HEK293 (cell line): ENCODE measurements around the gene POLH.

Experiments used
- ATF2 ChIP-seq: fragments of 450-650 bp; formaldehyde crosslinking; IDR thresholded peaks from 2 replicates; pipeline ENCODE4 v1.5.1; 2016; ENCODE audit warnings: missing biosample characterization, missing genetic modification characterization, low read depth
- BCL6B ChIP-seq: fragments of 450-650 bp; formaldehyde crosslinking; IDR thresholded peaks from 2 replicates; pipeline ENCODE4 v1.5.1; 2017; ENCODE audit warnings: missing biosample characterization, missing genetic modification characterization
- GLI2 ChIP-seq: fragments of 450-650 bp; formaldehyde crosslinking; IDR thresholded peaks from 2 replicates; pipeline ENCODE4; 2017; ENCODE audit warnings: missing biosample characterization, missing genetic modification characterization, low read depth, borderline replicate concordance
- KLF1 ChIP-seq: fragments of 450-650 bp; formaldehyde crosslinking; IDR thresholded peaks from 2 replicates; pipeline ENCODE4 v1.5.1; 2016; ENCODE audit warnings: missing biosample characterization, missing genetic modification characterization
- KLF10 ChIP-seq: fragments of 450-650 bp; IDR thresholded peaks from 2 replicates; pipeline ENCODE4 v1.5.1; 2018; ENCODE audit warnings: missing biosample characterization, mild to moderate bottlenecking, missing genetic modification characterization
- KLF17 ChIP-seq: fragments of 450-650 bp; formaldehyde crosslinking; IDR thresholded peaks from 2 replicates; pipeline ENCODE4 v1.5.1; 2016; ENCODE audit warnings: missing biosample characterization, missing genetic modification characterization
- SCRT1 ChIP-seq: fragments of 450-650 bp; formaldehyde crosslinking; IDR thresholded peaks from 2 replicates; pipeline ENCODE4 v1.5.1; 2016; ENCODE audit warnings: missing biosample characterization, missing genetic modification characterization, borderline replicate concordance
- SETDB1 ChIP-seq: IDR thresholded peaks from one replicate; pipeline ENCODE4 v1.6.1; 2017; ENCODE audit warnings: mild to moderate bottlenecking, low read length, moderate library complexity, mixed read lengths; ENCODE audit not compliant: insufficient read length
- YY2 ChIP-seq: fragments of 450-650 bp; formaldehyde crosslinking; IDR thresholded peaks from 2 replicates; pipeline ENCODE4 v1.5.1; 2016; ENCODE audit warnings: missing biosample characterization, missing genetic modification characterization
- ZBTB11 ChIP-seq: fragments of 450-650 bp; formaldehyde crosslinking; conservative IDR thresholded peaks from 2 replicates; pipeline ENCODE4 v1.5.1; 2016; ENCODE audit warnings: low read depth, missing biosample characterization, missing genetic modification characterization
- ZBTB44 ChIP-seq: fragments of 450-650 bp; IDR thresholded peaks from 2 replicates; pipeline ENCODE4 v1.5.1; 2018; ENCODE audit warnings: missing biosample characterization, mild to moderate bottlenecking, missing genetic modification characterization
- ZNF114 ChIP-seq: fragments of 450-650 bp; formaldehyde crosslinking; IDR thresholded peaks from 2 replicates; pipeline ENCODE4 v1.5.0; 2017; ENCODE audit warnings: missing biosample characterization, missing genetic modification characterization
- ZNF140 ChIP-seq: fragments of 450-650 bp; formaldehyde crosslinking; IDR thresholded peaks from 2 replicates; pipeline ENCODE4 v1.5.1; 2016; ENCODE audit warnings: missing biosample characterization, missing genetic modification characterization
- ZNF223 ChIP-seq: fragments of 450-650 bp; formaldehyde crosslinking; IDR thresholded peaks from 2 replicates; pipeline ENCODE4 v1.5.1; 2016; ENCODE audit warnings: missing biosample characterization, missing genetic modification characterization
- ZNF394 ChIP-seq: fragments of 450-650 bp; formaldehyde crosslinking; IDR thresholded peaks from 2 replicates; pipeline ENCODE4 v1.5.1; 2016; ENCODE audit warnings: missing biosample characterization, missing genetic modification characterization, mild to moderate bottlenecking, moderate library complexity, borderline replicate concordance
- ZNF404 ChIP-seq: fragments of 450-650 bp; formaldehyde crosslinking; IDR thresholded peaks from 2 replicates; pipeline ENCODE4 v1.5.1; 2017; ENCODE audit warnings: missing biosample characterization, missing genetic modification characterization
- ZNF423 ChIP-seq: fragments of 450-650 bp; formaldehyde crosslinking; IDR thresholded peaks from 2 replicates; pipeline ENCODE4 v1.5.1; 2016; ENCODE audit warnings: missing biosample characterization, missing genetic modification characterization
- ZNF510 ChIP-seq: fragments of 450-650 bp; formaldehyde crosslinking; IDR thresholded peaks from 2 replicates; pipeline ENCODE4 v1.5.1; 2018; ENCODE audit warnings: mild to moderate bottlenecking, missing genetic modification characterization, missing biosample characterization; ENCODE audit not compliant: insufficient replicate concordance
- ZNF518A ChIP-seq: fragments of 450-650 bp; formaldehyde crosslinking; conservative IDR thresholded peaks from 2 replicates; pipeline ENCODE4 v1.5.1; 2016; ENCODE audit warnings: low read depth, missing biosample characterization, missing genetic modification characterization
- ZNF585B ChIP-seq: fragments of 450-650 bp; formaldehyde crosslinking; IDR thresholded peaks from 2 replicates; pipeline ENCODE4 v1.5.1; 2016; ENCODE audit warnings: missing biosample characterization, missing genetic modification characterization
- ZNF76 ChIP-seq: fragments of 450-650 bp; formaldehyde crosslinking; IDR thresholded peaks from 2 replicates; pipeline ENCODE4; 2016; ENCODE audit warnings: low read depth, missing biosample characterization, missing genetic modification characterization, borderline replicate concordance
- ZSCAN18 ChIP-seq: fragments of 450-650 bp; formaldehyde crosslinking; IDR thresholded peaks from 2 replicates; pipeline ENCODE4 v1.5.1; 2016; ENCODE audit warnings: missing biosample characterization, missing genetic modification characterization
- ZSCAN23 ChIP-seq: fragments of 450-650 bp; formaldehyde crosslinking; IDR thresholded peaks from 2 replicates; pipeline ENCODE4 v1.5.1; 2016; ENCODE audit warnings: missing biosample characterization, missing genetic modification characterization

Gene POLH

GRCh38 chr6:43575105-43575771 lies 747 bp upstream of the POLH start (continued):
- TF ChIP-seq ZNF114 (no peak), SCRT1 (tag by site-specific recombination) (no peak), ZNF76 (tag by site-specific recombination) (peak; percentile 97), KLF17 (peak; percentile 54; the same call in 1 of the 2 replicates), KLF10 (tag by site-specific recombination) (no peak), ZSCAN23 (tag by site-specific recombination) (0 out of 2 replicates have a peak, but pooled peaks have one; percentile 83), ZNF423 (tag by site-specific recombination) (peak; percentile 28; the same call in 1 of the 2 replicates), BCL6B (no peak), ZNF404 (no peak), YY2 (0 out of 2 replicates have a peak, but pooled peaks have one; percentile 11), ATF2 (tag by site-specific recombination) (no peak), ZNF510 (tag by site-specific recombination) (no peak), ZNF518A (tag by site-specific recombination) (no peak), KLF1 (tag by site-specific recombination) (peak; percentile 35; the same call in 1 of the 2 replicates), ZSCAN18 (tag by site-specific recombination) (no peak), ZNF223 (tag by site-specific recombination) (peak; percentile 83; the same call in 1 of the 2 replicates), ZNF394 (tag by site-specific recombination) (no peak), ZNF585B (tag by site-specific recombination) (no peak), ZBTB11 (tag by site-specific recombination) (peak; percentile 30; the same call in 1 of the 2 replicates), SETDB1 (no peak), ZBTB44 (tag by site-specific recombination) (no peak), ZNF140 (no peak), GLI2 (tag by site-specific recombination) (no peak)
